Effector memory CD4-positive, alpha-beta T cell (primary cell): ENCODE results near the gene ZNF227.
"Not testable (repeated sequence)": the region's sequence is repeated elsewhere in the genome, so short reads cannot be mapped to it uniquely, and the experiment has no call there.

ENCODE experiments used
- DNase-seq, 3 donors: peaks; one replicate each; pipeline ENCODE4 v3.0.0-alpha.2; 2020
- H3K27ac ChIP-seq: 2 replicates; pipeline ENCODE4 v1.7.0; 2013; ENCODE audit warnings: mild to moderate bottlenecking, low read length, moderate library complexity; ENCODE audit not compliant: insufficient read depth, poor library complexity, severe bottlenecking
- H3K27me3 ChIP-seq: replicated peaks from 2 replicates; pipeline ENCODE4 v1.7.0; 2013; ENCODE audit warnings: mild to moderate bottlenecking, low read length; ENCODE audit not compliant: insufficient read depth, control insufficient read depth, poor library complexity, severe bottlenecking
- H3K36me3 ChIP-seq: 2 replicates; pipeline ENCODE4 v1.7.0; 2013; ENCODE audit warnings: mild to moderate bottlenecking, low read length, moderate library complexity; ENCODE audit not compliant: control insufficient read depth, insufficient read depth
- H3K4me1 ChIP-seq: 2 replicates; pipeline ENCODE4 v1.7.0; 2013; ENCODE audit warnings: low read length, mild to moderate bottlenecking; ENCODE audit not compliant: control insufficient read depth, insufficient read depth, poor library complexity, severe bottlenecking
- H3K4me3 ChIP-seq: 2 replicates; pipeline ENCODE4 v1.7.0; 2013; ENCODE audit warnings: low read length, low read depth, mild to moderate bottlenecking; ENCODE audit not compliant: insufficient read depth, poor library complexity, severe bottlenecking
- H3K9me3 ChIP-seq: 2 replicates; pipeline ENCODE4 v1.7.0; 2013; ENCODE audit warnings: mild to moderate bottlenecking, low read length, moderate library complexity; ENCODE audit not compliant: control insufficient read depth

The ZNF227 gene

GRCh38 chr19:44196772-44197171, 15.6 kb upstream of the ZNF227 start:
- Histone ChIP-seq H3K27me3 (no peaks in the 10 kb centered on the region), H3K4me1 (no peaks in the 10 kb centered on the region), H3K4me3 (no peak overlapping the region), H3K27ac (no peak overlapping the region), H3K36me3 (no peaks in the 10 kb centered on the region), H3K9me3 (peaks cover 4% of the 10 kb centered on the region)
- DNase-seq, result no peak

GRCh38 chr19:44202470-44202869, 9.9 kb upstream of the ZNF227 start:
- Histone ChIP-seq H3K4me1 (no peaks in the 10 kb centered on the region), H3K9me3 (peaks cover 3% of the 10 kb centered on the region), H3K27me3 (no peaks in the 10 kb centered on the region), H3K36me3 (no peaks in the 10 kb centered on the region), H3K4me3 (no peak overlapping the region), H3K27ac (no peak overlapping the region)
- DNase-seq, result no peak

- no peaks in the 10 kb centered on the region for H3K27me3 ChIP-seq
- no peaks in the 10 kb centered on the region for H3K36me3 ChIP-seq
- no peaks in the 10 kb centered on the region for H3K4me1 ChIP-seq
- DNase-seq, result no peak
- no peak overlapping the region for H3K27ac ChIP-seq
- no peak overlapping the region for H3K4me3 ChIP-seq
- H3K9me3 ChIP-seq, result peaks cover 3% of the 10 kb centered on the region
Observed at GRCh38 chr19:44202974-44203373, 9.4 kb upstream of the ZNF227 start.

DNA sequence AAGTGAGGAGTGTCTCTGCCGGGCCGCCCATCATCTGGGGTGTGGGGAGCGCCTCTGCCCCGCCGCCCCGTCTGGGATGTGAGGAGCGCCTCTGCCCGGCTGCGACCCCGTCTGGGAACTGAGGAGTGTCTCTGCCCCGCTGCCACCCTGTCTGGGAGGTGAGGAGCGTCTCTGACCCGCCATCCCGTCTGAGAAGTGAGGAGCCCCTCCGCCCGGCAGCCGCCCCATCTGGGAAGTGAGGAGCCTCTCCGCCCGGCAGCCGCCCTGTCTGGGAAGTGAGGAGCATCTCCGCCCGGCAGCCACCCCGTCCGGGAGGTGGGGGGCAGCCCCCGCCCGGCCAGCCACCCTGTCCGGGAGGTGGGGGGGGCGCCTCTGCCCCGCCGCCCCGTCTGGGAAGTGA, 8.5 kb upstream of the ZNF227 start:
- H3K4me3 ChIP-seq, H3K27ac ChIP-seq, H3K27me3 ChIP-seq, H3K4me1 ChIP-seq, H3K36me3 ChIP-seq, H3K9me3 ChIP-seq, DNase-seq: not testable (repeated sequence)

- Histone ChIP-seq H3K27ac (no peak overlapping the region), H3K4me1 (no peaks in the 10 kb centered on the region), H3K36me3 (no peaks in the 10 kb centered on the region), H3K9me3 (peaks cover 3% of the 10 kb centered on the region), H3K27me3 (no peaks in the 10 kb centered on the region), H3K4me3 (no peak overlapping the region)
- DNase-seq, result no peak
Observed at GRCh38 chr19:44204772-44205171, 7.6 kb upstream of the ZNF227 start.

DNA sequence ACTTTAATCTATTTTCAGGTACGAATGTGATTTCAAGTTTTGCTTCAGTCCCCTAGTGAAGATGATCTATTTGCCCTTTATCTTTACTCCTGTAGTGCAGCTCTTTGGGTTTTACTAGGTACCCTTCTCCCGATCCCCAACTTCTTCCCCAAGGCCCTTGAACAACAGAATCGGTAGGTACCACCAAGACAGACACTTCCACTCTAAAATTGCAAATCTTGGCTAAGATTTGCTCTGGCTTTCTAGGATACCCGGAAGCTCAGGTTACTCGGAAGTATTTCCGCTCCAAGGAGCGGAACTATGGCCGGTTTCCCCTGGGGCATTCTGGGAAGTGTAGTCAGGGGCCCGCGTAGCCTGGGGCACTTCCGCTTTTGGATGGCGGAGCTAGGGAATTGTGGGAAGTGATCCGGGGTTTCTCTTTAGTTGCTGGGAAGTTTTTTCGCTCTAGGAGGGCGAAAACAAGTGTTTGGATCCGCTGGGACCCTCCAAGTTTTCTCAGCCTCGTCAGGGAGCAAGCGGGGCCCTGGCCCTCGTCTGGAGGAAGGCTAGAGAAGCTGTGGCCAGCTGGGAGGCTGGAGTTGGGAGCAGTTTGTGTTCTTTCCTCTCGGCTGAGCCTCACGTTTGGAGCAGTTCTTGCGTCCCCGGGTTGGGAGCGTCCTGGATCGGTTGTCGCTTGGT, 5.1 kb upstream of the ZNF227 start:
- DNase-seq, result peak; percentile 56 to 71 (median 63)
- Histone ChIP-seq H3K4me3 (peak overlapping the region; percentile 69), H3K27ac (peak overlapping the region; percentile 40), H3K4me1 (no peaks in the 10 kb centered on the region), H3K9me3 (no peaks in the 10 kb centered on the region), H3K36me3 (no peaks in the 10 kb centered on the region), H3K27me3 (no peaks in the 10 kb centered on the region)

DNA sequence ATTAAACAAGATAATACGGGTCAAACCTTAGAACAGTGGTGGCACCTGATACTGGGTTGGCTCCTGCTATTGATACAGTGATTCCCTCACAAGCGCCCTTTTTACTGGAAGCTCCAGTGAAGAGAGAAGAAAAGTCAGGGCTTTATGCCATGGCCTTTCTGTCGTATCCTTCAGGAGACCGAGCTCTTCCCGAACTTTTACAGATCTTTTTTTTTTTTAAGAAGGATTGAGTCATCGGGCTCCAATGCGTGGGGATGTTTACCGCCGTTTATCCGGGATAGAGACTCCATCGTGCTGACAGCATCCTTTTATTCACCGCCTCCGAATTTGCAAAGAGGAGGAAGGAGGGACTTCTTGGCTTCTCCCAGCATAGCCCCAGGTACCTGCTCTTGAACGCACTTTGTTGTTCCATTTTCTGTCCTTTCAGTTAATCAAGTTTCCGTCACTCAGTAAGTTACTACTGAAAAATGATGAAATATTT, 574 bp downstream of the ZNF227 start:
- no peak for DNase-seq

GRCh38 chr19:44219926-44220325, 7.6 kb downstream of the ZNF227 start:
- H3K9me3 ChIP-seq, H3K4me1 ChIP-seq, DNase-seq, H3K27ac ChIP-seq, H3K4me3 ChIP-seq, H3K27me3 ChIP-seq: not testable (repeated sequence)
- H3K36me3 ChIP-seq, result peaks cover 26% of the 10 kb centered on the region

More for the DNA sequence above, 574 bp downstream of the ZNF227 start:
- Histone ChIP-seq H3K27me3 (no peaks in the 10 kb centered on the region), H3K9me3 (no peaks in the 10 kb centered on the region), H3K4me1 (no peaks in the 10 kb centered on the region), H3K4me3 (peak overlapping the region; percentile 97), H3K36me3 (peaks cover 18% of the 10 kb centered on the region), H3K27ac (peak overlapping the region; percentile 70)

GRCh38 chr19:44220761-44221160, 8.4 kb downstream of the ZNF227 start:
- not testable (repeated sequence) for H3K4me3 ChIP-seq, H3K27ac ChIP-seq, H3K4me1 ChIP-seq, DNase-seq, H3K27me3 ChIP-seq, H3K9me3 ChIP-seq
- H3K36me3 ChIP-seq, result peaks cover 20% of the 10 kb centered on the region

GRCh38 chr19:44221291-44221690, 9.0 kb downstream of the ZNF227 start:
- H3K4me3 ChIP-seq, H3K4me1 ChIP-seq, DNase-seq, H3K27me3 ChIP-seq, H3K9me3 ChIP-seq, H3K27ac ChIP-seq: not testable (repeated sequence)
- H3K36me3 ChIP-seq, result peaks cover 20% of the 10 kb centered on the region
